GM21381 (cell line): Measurements from ENCODE around the gene C9orf85.
"Not testable (repeated sequence)": the region's sequence is repeated elsewhere in the genome, so short reads cannot be mapped to it uniquely, and the experiment has no call there.

ENCODE experiments used
- ATAC-seq: cut with Tn5 transposase; IDR thresholded peaks from one replicate; pipeline ENCODE4 v1.9.1; 2021; ENCODE audit warnings: mild to moderate bottlenecking, moderate library complexity; ENCODE audit not compliant: unreplicated experiment

The C9orf85 gene

GRCh38 chr9:71987471-71988371 lies 76.3 kb downstream of the C9orf85 start:
- no peak for ATAC-seq

- no peak for ATAC-seq
These were observed 79.0 kb downstream of the C9orf85 start for GRCh38 chr9:71990466-71990865.

DNA sequence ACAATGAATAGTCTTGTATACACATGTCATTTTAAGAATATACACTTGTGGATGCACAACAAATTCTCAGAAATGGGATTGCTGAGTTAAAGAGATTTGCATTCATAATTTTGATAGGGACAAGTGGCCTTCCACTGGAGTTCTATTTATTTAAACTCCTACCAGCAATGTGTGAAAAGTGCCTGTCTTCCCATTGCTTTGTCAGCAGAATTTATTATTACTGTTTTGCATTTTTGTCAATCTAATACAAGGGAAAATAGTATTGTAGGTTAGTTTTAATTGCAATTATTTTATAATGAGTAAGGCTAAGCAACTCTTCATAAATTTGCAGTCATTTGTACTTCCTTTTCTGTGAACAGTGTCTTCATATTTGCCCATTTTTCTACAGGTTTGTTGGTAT lies 94.0 kb downstream of the C9orf85 start:
- no peak for ATAC-seq

DNA sequence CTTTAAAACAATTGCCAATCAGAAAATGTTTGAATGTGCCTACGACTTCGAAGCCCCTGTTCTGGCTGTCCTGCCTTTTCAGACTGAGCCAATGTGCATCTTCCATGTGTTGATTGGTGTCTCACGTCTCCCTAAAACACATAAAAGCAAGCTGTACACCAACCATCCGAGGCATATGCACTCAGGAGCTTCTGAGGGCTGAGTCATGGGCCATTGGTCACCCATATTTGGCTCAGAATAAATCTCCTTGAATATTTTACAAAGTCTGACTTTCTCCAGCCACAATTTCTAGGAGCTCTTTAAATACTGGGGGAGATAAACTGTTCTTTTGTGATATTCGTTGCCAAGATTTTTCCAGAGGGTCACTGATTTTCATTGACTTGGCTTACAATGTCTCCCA lies 95.1 kb downstream of the C9orf85 start:
- ATAC-seq: no peak

- not testable (repeated sequence) for ATAC-seq
These were observed 96.3 kb downstream of the C9orf85 start for GRCh38 chr9:72007726-72008125.

- ATAC-seq: no peak
These were observed 101.2 kb downstream of the C9orf85 start for GRCh38 chr9:72012646-72013045.

GRCh38 chr9:72013292-72013760 lies 101.9 kb downstream of the C9orf85 start:
- ATAC-seq: no peak

DNA sequence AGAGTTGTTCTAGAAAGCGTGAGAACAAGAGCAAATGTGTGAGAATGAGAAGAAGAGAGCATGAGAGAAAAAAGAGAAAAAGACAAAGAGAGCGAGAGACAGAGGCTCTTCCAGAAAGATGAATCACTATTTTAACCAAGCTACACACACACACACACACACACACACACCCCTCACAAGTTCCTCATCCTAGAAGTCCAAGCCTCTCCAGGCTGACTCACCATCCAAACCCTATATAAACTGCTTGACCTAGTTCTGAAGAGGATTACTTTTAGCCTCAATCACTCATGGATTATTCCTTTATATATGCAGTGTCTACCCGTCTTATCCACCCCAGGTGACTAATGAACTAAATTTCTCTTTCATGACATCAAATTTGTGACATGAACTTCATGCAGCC lies 111.4 kb downstream of the C9orf85 start:
- no peak for ATAC-seq
